Bronchial epithelial cell (primary cell): ENCODE results near the gene SYMPK. TPM values are rescaled to one million over a fixed set of nuclear protein-coding genes. Genes with fewer than 3 reads are reported as not detected.

Experiments
- DNase-seq: peaks from one replicate; pipeline ENCODE4 v3.0.0-alpha.2; 2010; ENCODE audit warnings: low read depth
- FAIRE-seq: peaks from 2 replicates; lab custom pipeline; 2011; peaks lifted over from hg19 to GRCh38; lab: Jason Lieb, UNC
- H3K27me3 ChIP-seq: 2 replicates; pipeline ENCODE4 v1.5.1; 2011; ENCODE audit warnings: low read length; ENCODE audit not compliant: control insufficient read depth, insufficient read depth
- H3K36me3 ChIP-seq: 2 replicates; pipeline ENCODE4 v1.5.1; 2011; ENCODE audit warnings: low read length; ENCODE audit not compliant: control insufficient read depth, insufficient read depth
- H3K4me3 ChIP-seq: 2 replicates; pipeline ENCODE4 v1.5.1; 2011; ENCODE audit warnings: mild to moderate bottlenecking, low read depth, low read length, control low read depth
- total RNA-seq: library from RNA; depleted of rRNA; stranded (reverse); fragments of >200 nt; gene quantifications from 2 replicates; pipeline ENCODE4 v1.2.1, GENCODE V29; 2014
- TF ChIP-seq, protein P1 (sequence below): IDR thresholded peaks from 2 replicates; pipeline ENCODE4 v1.5.1; 2011; ENCODE audit warnings: mild to moderate bottlenecking, moderate library complexity, low read length, control low read depth, inconsistent platforms; ENCODE audit not compliant: insufficient read depth, severe bottlenecking

SYMPK gene
- total RNA-seq, 1 donor from 2014 or later = 27.9 TPM

DNA sequence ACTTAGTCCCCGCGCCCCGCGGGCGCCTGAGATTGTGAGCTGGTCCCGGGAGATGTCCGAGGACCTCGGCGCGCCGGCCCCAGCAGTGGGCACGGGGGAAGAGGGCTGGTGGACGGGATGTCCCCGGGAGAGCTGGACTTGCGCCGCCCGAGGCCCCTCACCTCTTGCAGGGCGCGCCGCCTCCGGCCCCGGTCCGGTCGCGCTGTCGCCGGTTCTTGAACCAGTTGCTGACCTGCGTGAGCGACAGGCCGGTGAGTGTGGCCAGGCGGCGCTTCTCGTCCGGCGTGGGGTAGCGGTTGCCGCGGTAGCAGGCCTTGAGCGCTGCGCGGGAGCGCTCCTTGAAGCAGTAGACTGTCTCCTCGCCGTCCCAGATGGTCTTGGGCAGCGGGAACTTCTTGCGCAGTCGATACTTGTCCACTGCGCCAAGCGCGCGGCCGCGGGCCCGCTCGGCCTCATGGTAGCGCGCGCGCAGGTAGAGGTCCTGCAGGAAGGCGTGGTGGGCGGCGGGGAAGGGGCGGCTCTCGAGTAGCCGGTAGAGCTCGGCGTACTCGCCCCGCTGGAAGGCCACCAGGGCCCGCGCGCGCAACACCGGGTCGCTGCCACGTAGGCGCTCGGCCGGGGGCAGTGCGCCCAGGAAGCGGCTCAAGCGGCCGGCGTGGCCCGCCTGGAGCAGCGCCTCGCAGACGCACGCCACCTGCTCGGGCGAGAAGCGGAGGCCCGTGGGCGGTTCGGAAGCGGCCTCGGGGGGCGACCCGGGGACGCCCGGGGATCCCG is 94.9 kb downstream of the SYMPK start:
- TF ChIP-seq, protein P1, sequence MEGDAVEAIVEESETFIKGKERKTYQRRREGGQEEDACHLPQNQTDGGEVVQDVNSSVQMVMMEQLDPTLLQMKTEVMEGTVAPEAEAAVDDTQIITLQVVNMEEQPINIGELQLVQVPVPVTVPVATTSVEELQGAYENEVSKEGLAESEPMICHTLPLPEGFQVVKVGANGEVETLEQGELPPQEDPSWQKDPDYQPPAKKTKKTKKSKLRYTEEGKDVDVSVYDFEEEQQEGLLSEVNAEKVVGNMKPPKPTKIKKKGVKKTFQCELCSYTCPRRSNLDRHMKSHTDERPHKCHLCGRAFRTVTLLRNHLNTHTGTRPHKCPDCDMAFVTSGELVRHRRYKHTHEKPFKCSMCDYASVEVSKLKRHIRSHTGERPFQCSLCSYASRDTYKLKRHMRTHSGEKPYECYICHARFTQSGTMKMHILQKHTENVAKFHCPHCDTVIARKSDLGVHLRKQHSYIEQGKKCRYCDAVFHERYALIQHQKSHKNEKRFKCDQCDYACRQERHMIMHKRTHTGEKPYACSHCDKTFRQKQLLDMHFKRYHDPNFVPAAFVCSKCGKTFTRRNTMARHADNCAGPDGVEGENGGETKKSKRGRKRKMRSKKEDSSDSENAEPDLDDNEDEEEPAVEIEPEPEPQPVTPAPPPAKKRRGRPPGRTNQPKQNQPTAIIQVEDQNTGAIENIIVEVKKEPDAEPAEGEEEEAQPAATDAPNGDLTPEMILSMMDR = no peak
- peak overlapping the region; percentile 88 for H3K4me3 ChIP-seq
- H3K27me3 ChIP-seq = no peaks in the 10 kb centered on the region
- no peak for FAIRE-seq
- H3K36me3 ChIP-seq = no peaks in the 10 kb centered on the region
- DNase-seq = peak; percentile 40

DNA sequence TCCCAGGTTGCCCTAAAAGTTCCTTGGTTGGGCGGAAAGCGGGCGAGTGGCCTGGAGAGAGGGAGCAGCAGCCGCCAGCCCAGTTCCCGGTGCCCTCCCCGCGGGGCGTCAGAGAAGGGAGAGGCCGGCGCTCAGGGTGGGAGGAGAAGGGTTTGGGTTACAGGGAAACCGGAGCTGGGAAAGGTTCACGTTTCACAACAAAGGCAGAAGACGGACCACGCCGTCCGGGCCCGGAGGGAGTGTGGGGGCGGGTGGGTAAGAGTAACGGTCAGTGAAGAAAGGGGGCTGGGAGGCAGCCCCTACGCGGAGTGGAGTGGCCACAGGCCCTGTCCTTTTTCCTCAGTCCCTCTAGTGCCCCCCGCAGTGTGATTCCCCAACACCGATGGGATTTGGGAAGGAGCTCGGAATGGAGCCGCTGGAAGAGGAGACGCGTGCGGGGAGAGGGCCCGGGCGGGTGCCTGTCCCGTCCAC is 95.5 kb downstream of the SYMPK start:
- TF ChIP-seq, protein P1 = no peak
- Histone ChIP-seq H3K27me3 (no peaks in the 10 kb centered on the region), H3K36me3 (no peaks in the 10 kb centered on the region), H3K4me3 (peak overlapping the region; percentile 88)
- FAIRE-seq = no peak
- peak; percentile 62 for DNase-seq

DNA sequence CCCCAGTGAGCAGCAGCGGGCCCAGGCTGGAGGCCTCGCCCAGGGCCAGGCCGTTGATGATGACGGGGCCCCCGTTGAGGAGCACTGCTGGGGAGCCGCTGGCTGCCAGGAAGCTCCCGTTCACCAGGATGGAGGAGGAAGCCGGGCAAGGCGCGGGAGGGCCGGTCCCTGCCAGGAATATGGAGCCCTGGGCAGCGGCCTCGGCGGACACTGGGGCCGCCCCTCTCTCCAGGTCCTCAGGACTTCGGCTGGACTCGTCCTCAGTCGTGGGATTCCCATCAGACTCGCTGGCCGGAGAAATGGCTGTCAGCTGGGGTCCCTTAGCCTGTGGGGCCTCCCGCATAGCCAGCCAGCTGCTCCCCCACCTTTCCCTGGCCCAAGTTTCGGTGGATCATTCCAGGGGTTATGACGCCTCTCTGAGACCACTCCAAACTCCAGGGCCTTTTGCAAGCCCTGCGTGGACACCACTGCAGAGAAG is 96.0 kb downstream of the SYMPK start:
- FAIRE-seq = no peak
- Histone ChIP-seq H3K4me3 (peak overlapping the region; percentile 88), H3K27me3 (no peaks in the 10 kb centered on the region), H3K36me3 (no peaks in the 10 kb centered on the region)
- TF ChIP-seq, protein P1 = no peak
- no peak for DNase-seq

DNA sequence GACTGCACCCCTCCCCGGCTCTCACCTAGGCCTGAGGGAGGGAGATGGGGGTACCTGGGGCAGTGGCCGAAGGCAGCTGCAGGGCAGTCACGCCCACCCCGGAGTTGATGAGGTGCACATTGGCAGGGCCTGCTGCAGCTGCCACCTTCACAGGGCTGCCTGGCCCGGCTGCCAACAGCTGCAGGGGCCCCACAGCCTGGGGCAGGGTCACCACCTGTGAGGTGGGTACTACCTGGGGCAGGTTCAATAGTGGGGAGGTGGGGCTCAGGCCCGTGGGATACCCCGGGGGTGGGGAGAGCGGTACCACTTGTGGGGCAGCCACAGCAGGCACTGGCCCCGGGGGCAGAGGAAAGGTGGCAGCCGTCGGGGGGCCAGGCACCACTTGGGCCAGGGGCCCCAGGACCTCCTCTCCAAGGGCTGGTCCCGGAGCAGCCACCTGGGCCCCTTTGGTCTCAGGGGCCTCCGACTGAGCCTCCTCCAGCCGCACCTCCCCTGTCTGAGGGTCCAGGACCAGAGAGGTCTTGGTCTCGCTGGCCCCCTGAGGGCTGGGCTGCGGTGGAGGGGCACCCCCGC is 96.6 kb downstream of the SYMPK start:
- no peak for DNase-seq
- TF ChIP-seq, protein P1 = no peak
- FAIRE-seq = no peak
- Histone ChIP-seq H3K4me3 (peak overlapping the region; percentile 88), H3K36me3 (no peaks in the 10 kb centered on the region), H3K27me3 (no peaks in the 10 kb centered on the region)

DNA sequence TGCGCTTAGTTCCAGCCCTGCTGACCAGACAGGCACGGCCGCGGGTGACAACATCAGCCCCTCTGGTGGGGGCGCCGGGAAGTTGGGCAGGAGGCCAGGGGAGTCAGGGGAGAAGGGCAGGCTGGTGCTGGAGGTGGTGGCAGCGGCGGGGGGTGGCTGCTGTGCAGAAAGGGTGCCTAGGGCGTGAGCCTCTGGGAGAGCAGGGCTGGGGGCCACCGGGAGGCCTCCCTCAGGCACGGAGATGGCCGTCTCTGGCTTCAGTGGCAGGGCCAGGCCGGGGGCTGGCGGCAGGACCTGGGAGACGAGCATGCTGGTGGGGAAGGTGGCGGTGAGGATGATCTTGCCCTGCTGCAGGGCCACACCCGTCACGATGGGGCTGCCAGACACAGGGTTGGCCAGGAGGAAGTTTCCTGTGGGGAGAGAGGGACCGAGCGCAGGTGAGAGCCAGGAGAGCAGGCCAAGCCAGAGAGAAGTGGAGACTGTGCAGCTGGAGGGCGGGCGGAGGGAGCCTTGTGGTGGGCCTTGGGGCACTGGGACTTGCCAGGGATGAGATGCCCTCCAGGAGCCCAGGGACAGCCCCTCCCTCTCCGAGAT is 97.1 kb downstream of the SYMPK start:
- Histone ChIP-seq H3K4me3 (no peak overlapping the region), H3K27me3 (no peaks in the 10 kb centered on the region), H3K36me3 (no peaks in the 10 kb centered on the region)
- no peak for DNase-seq
- TF ChIP-seq, protein P1 = no peak
- FAIRE-seq = no peak

Other genes starting within 250 kb of the SYMPK start
- 144 and 153 TPM in 2 replicates for gene EML2, start 223.8 kb downstream of the SYMPK start, total RNA-seq
- gene GIPR, start 194.9 kb downstream of the SYMPK start, total RNA-seq = 0.38 and 0.53 TPM in 2 replicates
- gene SNRPD2, start 171.2 kb downstream of the SYMPK start, total RNA-seq = 429 and 572 TPM in 2 replicates
- gene QPCTL, start 170.5 kb downstream of the SYMPK start, total RNA-seq = 7.7 and 11.6 TPM in 2 replicates
- 2.4 and 5.5 TPM in 2 replicates for gene FBXO46, start 132.3 kb downstream of the SYMPK start, total RNA-seq
- gene MEIOSIN, start 129.7 kb downstream of the SYMPK start, total RNA-seq = not detected in 2 replicates
- 1.7 and 2.1 TPM in 2 replicates for gene SIX5, start 93.9 kb downstream of the SYMPK start, total RNA-seq
- gene DMPK, start 80.7 kb downstream of the SYMPK start, total RNA-seq = 4.7 and 9.1 TPM in 2 replicates
- 25.3 and 29.0 TPM in 2 replicates for gene DMWD, start 70.3 kb downstream of the SYMPK start, total RNA-seq
- gene RSPH6A, start 47.8 kb downstream of the SYMPK start, total RNA-seq = under 0.01 TPM in 1 of 2 replicates, not detected in the other
- gene FOXA3, start 1.2 kb upstream of the SYMPK start, total RNA-seq = not detected in 2 replicates
- 11.3 and 11.8 TPM in 2 replicates for gene IRF2BP1, start 23.0 kb upstream of the SYMPK start, total RNA-seq
- 0.53 and 0.90 TPM in 2 replicates for gene MYPOP, start 39.5 kb upstream of the SYMPK start, total RNA-seq
- not detected in 2 replicates for gene NANOS2, start 51.6 kb upstream of the SYMPK start, total RNA-seq
- not detected in 2 replicates for gene NOVA2, start 110.7 kb upstream of the SYMPK start, total RNA-seq
- gene CCDC61, start 132.3 kb upstream of the SYMPK start, total RNA-seq = 10.3 and 12.9 TPM in 2 replicates
- not detected in 2 replicates for gene PGLYRP1, start 159.9 kb upstream of the SYMPK start, total RNA-seq
- gene IGFL4, start 177.9 kb upstream of the SYMPK start, total RNA-seq = not detected in 2 replicates